ENCODE results near the gene CASK.

DNA sequence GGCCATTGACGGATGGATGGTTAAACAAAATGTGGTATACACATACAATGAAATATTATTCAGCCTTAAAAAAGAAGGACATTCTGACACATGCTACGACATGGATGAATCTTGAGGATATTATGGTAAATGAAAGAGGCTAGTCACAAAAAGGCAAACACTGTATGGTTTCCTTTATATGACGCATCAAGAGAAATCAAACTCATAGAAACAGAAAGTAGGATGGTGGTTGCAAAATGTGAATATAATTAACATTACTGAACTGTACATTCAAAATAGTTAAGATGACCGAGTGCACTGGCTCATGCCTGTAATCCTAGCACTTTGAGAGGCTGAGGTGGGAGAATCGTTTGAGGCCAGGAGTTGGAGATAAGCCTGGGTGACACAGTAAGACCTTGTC, 9.5 kb upstream of the CASK start:
- TF ChIP-seq POLR2AphosphoS5 (IDR thresholded peaks at IDR 0.05; ENCODE audit: low read depth, low read length) (no peak), POLR2A (IDR thresholded peaks at IDR 0.05; ENCODE audit: low read depth, low read length) (no peak)
